GM18951 (cell line): ENCODE data around the gene NRN1.

Experiments
- POLR2A ChIP-seq: IDR thresholded peaks from 4 replicates; pipeline ENCODE4 v1.6.1; 2011; ENCODE audit warnings: mild to moderate bottlenecking; ENCODE audit not compliant: insufficient read length, insufficient read depth; ENCODE audit errors: extremely low read depth
- in situ Hi-C: fragments of 300-500 bp; cut with MboI; formaldehyde crosslinking; loops from one replicate; pipeline ENCODE4 v1.12.0; 2022; ENCODE audit warnings: low sequenced_read_pairs, mixed read lengths, inconsistent platforms; ENCODE audit not compliant: unreplicated experiment

NRN1 gene

DNA sequence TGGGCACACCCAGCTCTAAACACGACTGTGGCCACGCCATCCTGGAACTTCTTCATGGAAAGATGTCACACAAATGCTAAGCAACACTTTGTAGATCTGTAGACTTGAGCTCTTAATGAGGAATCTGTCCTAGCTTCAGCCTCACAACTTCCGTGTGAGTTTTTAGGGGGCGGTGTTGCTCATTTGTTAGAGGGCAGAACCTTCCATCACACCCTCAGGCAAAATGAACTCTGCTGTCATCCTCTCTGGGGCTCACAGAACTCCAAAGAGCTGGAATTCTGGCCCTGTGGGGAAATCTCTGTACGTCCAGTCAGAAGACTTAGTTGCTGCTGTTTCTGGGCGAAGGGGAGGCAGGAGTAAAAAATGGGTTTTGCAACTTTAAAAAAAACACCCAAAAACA is 49.8 kb downstream of the NRN1 start:
- no peak for TF ChIP-seq POLR2A
- in situ Hi-C loops, result no loop called here

DNA sequence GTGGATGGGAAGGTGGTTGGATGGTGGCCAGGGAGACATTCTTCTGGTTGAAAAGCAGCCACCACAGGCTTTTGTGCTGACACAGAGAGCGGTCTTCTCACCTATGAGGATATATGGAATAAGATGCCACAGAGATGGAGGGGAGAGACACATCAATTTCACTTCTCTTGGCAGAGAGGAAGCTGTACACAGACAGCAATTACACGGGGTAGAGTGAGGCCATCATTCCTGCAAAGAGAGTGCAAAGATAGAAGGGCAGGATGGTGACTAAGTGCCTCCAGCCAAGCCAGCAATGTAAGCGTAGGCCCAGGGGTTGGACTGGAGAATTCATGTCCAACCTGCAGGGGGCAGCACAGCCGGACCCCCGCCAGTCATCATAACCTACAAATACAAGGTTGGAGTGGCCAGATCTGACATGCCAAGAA is 56.4 kb downstream of the NRN1 start:
- in situ Hi-C loops, result no loop called here
- no peak for TF ChIP-seq POLR2A
